GM12878 (cell line): ENCODE results near the gene ENDOG. TPM values are rescaled to one million over a fixed set of nuclear protein-coding genes. Genes with fewer than 3 reads are reported as not detected.
A peak's percentile ranks its signal among the peaks of the same experiment; 100 is the strongest.

Experiments
- ATAC-seq: fragments of 200-7000 bp; cut with Tn5 transposase; 3 replicates; pipeline ENCODE4 v1.9.1; 2020; ENCODE audit warnings: mild to moderate bottlenecking, moderate library complexity
- BruUV-seq: library from RNA; stranded (reverse); fragments of 400-500 nt; replicated peaks from 2 replicates; lab custom pipeline; 2021; lab: Mats Ljungman, UMichigan
- CTCF ChIA-PET: fragments of 300-600 bp; sonication (Branson Sonifier 250); formaldehyde crosslinking; extraction: SDS; loops from one replicate; lab custom pipeline; 2021; ENCODE audit warnings: inconsistent platforms; lab: Yijun Ruan, JAX
- POLR2A ChIA-PET: fragments of 350-600 bp; formaldehyde crosslinking; extraction: SDS; loops from one replicate; lab custom pipeline; 2021; ENCODE audit warnings: inconsistent platforms; lab: Charles Lee
- RAD21 ChIA-PET: fragments of 300-600 bp; sonication (Branson Sonifier 250); formaldehyde crosslinking; loops from one replicate; lab custom pipeline; 2023; ENCODE audit warnings: antibody characterized with exemption; ENCODE audit not compliant: unreplicated experiment; lab: Charles Lee
- SMC1A ChIA-PET: fragments of 300-600 bp; sonication (Branson Sonifier 250); formaldehyde crosslinking; loops from one replicate; lab custom pipeline; 2023; ENCODE audit not compliant: unreplicated experiment, uncharacterized antibody; lab: Charles Lee
- DNase-seq: peaks from one replicate; pipeline ENCODE4 v3.0.0-alpha.2; 2011; ENCODE audit warnings: low read depth, low spot score
- FAIRE-seq: peaks from 3 replicates; lab custom pipeline; 2011; peaks lifted over from hg19 to GRCh38; lab: Jason Lieb, UNC
- H2AFZ ChIP-seq: 2 replicates; pipeline ENCODE4 v1.6.0; 2011; ENCODE audit warnings: low read depth, low read length, control low read depth; ENCODE audit not compliant: control insufficient read depth
- H3K27ac ChIP-seq: 2 replicates; pipeline ENCODE4 v1.5.1; 2011; ENCODE audit warnings: control low read depth; ENCODE audit not compliant: control insufficient read depth, insufficient read depth
- H3K27me3 ChIP-seq, 2 experiments: replicated peaks in 1 of 2; 2 replicates each; pipeline versions ENCODE4 v1.6.0 to v1.6.1; 2011; ENCODE audit warnings: low read length in 1 of 2; ENCODE audit not compliant: control insufficient read depth in 2 of 2, insufficient read depth in 2 of 2
- H3K36me3 ChIP-seq, 2 experiments: 2 replicates each; pipeline ENCODE4 v1.5.1; 2011; ENCODE audit warnings: low read length in 1 of 2; ENCODE audit not compliant: control insufficient read depth in 2 of 2, insufficient read depth in 2 of 2
- H3K4me1 ChIP-seq: 2 replicates; pipeline ENCODE4 v1.6.1; 2011; ENCODE audit warnings: mild to moderate bottlenecking, low read length, moderate library complexity, mixed read lengths; ENCODE audit not compliant: control insufficient read depth, insufficient read depth
- H3K4me2 ChIP-seq: 2 replicates; pipeline ENCODE4 v1.6.0; 2011; ENCODE audit warnings: control low read depth; ENCODE audit not compliant: control insufficient read depth, insufficient read depth
- H3K4me3 ChIP-seq: fragments of 200-600 bp; sonication (generic); 2 replicates; pipeline ENCODE4 v1.5.1; 2016
- H3K79me2 ChIP-seq: 2 replicates; pipeline ENCODE4 v1.6.0; 2011; ENCODE audit warnings: low read length; ENCODE audit not compliant: control insufficient read depth, insufficient read depth
- H3K9ac ChIP-seq: 2 replicates; pipeline ENCODE4 v1.8.0; 2011; ENCODE audit warnings: low read length, control low read depth, mixed read lengths; ENCODE audit not compliant: control insufficient read depth, insufficient read depth
- H3K9me3 ChIP-seq: replicated peaks from 3 replicates; pipeline ENCODE4 v1.5.1; 2011; ENCODE audit warnings: mild to moderate bottlenecking, low read length; ENCODE audit not compliant: control insufficient read depth, insufficient read depth
- H4K20me1 ChIP-seq: 2 replicates; pipeline ENCODE4 v1.6.0; 2011; ENCODE audit not compliant: control insufficient read depth, insufficient read depth
- FOXM1 ChIP-seq: IDR thresholded peaks from 2 replicates; pipeline ENCODE4 v1.6.1; 2012; ENCODE audit warnings: low read depth, mild to moderate bottlenecking, inconsistent platforms, low read length, moderate library complexity
- IRF4 ChIP-seq: IDR thresholded peaks from 2 replicates; pipeline ENCODE4 v1.6.1; 2011; ENCODE audit warnings: low read depth, low read length
- MEF2A ChIP-seq: IDR thresholded peaks from 2 replicates; pipeline ENCODE4 v1.6.1; 2011; ENCODE audit warnings: low read depth, mild to moderate bottlenecking, low read length, moderate library complexity; ENCODE audit not compliant: insufficient read depth
- NR2C1 ChIP-seq: fragments of 450-650 bp; IDR thresholded peaks from 2 replicates; pipeline ENCODE4 v1.6.1; 2017; ENCODE audit warnings: antibody characterized with exemption, mild to moderate bottlenecking, moderate library complexity
- NRF1 ChIP-seq: conservative IDR thresholded peaks from 2 replicates; pipeline ENCODE4 v1.6.1; 2011; ENCODE audit warnings: mild to moderate bottlenecking, low read depth, low read length, improper control_type of control experiment
- RELA ChIP-seq: fragments of 450-650 bp; IDR thresholded peaks from 2 replicates; pipeline ENCODE4 v1.8.0; 2014; ENCODE audit warnings: borderline replicate concordance; ENCODE audit not compliant: partially characterized antibody
- SMAD1 ChIP-seq: fragments of 450-650 bp; IDR thresholded peaks from 2 replicates; pipeline ENCODE4 v1.6.1; 2018; ENCODE audit warnings: mild to moderate bottlenecking, low read depth; ENCODE audit not compliant: partially characterized antibody
- TCF7 ChIP-seq: IDR thresholded peaks from 2 replicates; pipeline ENCODE4 v1.6.1; 2014; ENCODE audit warnings: antibody characterized with exemption, borderline replicate concordance
- WRNIP1 ChIP-seq: IDR thresholded peaks from 2 replicates; pipeline ENCODE4 v1.6.1; 2011; ENCODE audit warnings: low read depth, low read length, improper control_type of control experiment, borderline replicate concordance
- WGBS: methylation state at CpG from one replicate; pipeline ENCODE4 v1.1.6; 2016; ENCODE audit warnings: low lambda C conversion rate; ENCODE audit not compliant: insufficient replicate concordance, insufficient coverage; ENCODE audit errors: missing lambda C conversion rate; 5-methylcytosine and 5-hydroxymethylcytosine counted together
- in situ Hi-C: fragments of 300-500 bp; cut with MboI; formaldehyde crosslinking; loops from 9 replicates; pipeline ENCODE4 v1.14.3; 2018; ENCODE audit warnings: mixed read lengths
- intact Hi-C: fragments of 100-400 bp; cut with micrococcal nuclease; formaldehyde crosslinking; loops from one replicate; pipeline ENCODE4 v1.14.2; 2022; ENCODE audit not compliant: unreplicated experiment
- polyA plus RNA-seq, 11 experiments: library from polyadenylated mRNA; depleted of rRNA in 4 of 11; unstranded in 6 of 11; stranded (reverse) in 5 of 11; fragments of >200 nt; fragmentation: Nextera tagmentation in 4 of 11; fragmentation: Illumina TruSeq in 1 of 11; extraction: Ambion mirVana in 4 of 11; extraction: Trizol in 1 of 11; gene quantifications; 1 replicate in 1 of 11; 2 replicates in 10 of 11; pipeline versions ENCODE4 v1.2.1 to v1.2.3, GENCODE V29; 2011 to 2016; ENCODE audit warnings: inconsistent platforms in 2 of 11, missing spikeins in 2 of 11, low read depth in 1 of 11
- total RNA-seq, 4 experiments: library from RNA; depleted of rRNA in 3 of 4; stranded (reverse); fragments of >200 nt in 3 of 4; fragmentation: Illumina TruSeq in 1 of 4; extraction: Trizol in 1 of 4; gene quantifications; 2 replicates each; pipeline versions ENCODE4 v1.2.1 to v1.2.3, GENCODE V29; 2013 to 2021
- TF ChIP-seq, protein P1 (sequence below): IDR thresholded peaks from 2 replicates; pipeline ENCODE4 v1.6.1; 2011; ENCODE audit warnings: low read depth, mild to moderate bottlenecking, low read length, moderate library complexity, borderline replicate concordance; ENCODE audit errors: extremely low read depth
- TF ChIP-seq, protein P2 (sequence below): IDR thresholded peaks from 2 replicates; pipeline ENCODE4 v1.6.1; 2012; ENCODE audit warnings: improper control_type of control experiment, low read depth, low read length; ENCODE audit not compliant: insufficient replicate concordance
- TF ChIP-seq, protein P3 (sequence below): IDR thresholded peaks from 2 replicates; pipeline ENCODE4 v1.6.1; 2011; ENCODE audit warnings: borderline replicate concordance, low read depth, mild to moderate bottlenecking, moderate library complexity, low read length; ENCODE audit not compliant: insufficient read depth, poor library complexity, severe bottlenecking

ENDOG gene
- total and polyA plus RNA-seq, 10 of the 15 experiments (the other 5 are each of a cell fraction or from before 2014, with no cell fraction given) = 0.84 to 29.2 (median 9.0) TPM

DNA sequence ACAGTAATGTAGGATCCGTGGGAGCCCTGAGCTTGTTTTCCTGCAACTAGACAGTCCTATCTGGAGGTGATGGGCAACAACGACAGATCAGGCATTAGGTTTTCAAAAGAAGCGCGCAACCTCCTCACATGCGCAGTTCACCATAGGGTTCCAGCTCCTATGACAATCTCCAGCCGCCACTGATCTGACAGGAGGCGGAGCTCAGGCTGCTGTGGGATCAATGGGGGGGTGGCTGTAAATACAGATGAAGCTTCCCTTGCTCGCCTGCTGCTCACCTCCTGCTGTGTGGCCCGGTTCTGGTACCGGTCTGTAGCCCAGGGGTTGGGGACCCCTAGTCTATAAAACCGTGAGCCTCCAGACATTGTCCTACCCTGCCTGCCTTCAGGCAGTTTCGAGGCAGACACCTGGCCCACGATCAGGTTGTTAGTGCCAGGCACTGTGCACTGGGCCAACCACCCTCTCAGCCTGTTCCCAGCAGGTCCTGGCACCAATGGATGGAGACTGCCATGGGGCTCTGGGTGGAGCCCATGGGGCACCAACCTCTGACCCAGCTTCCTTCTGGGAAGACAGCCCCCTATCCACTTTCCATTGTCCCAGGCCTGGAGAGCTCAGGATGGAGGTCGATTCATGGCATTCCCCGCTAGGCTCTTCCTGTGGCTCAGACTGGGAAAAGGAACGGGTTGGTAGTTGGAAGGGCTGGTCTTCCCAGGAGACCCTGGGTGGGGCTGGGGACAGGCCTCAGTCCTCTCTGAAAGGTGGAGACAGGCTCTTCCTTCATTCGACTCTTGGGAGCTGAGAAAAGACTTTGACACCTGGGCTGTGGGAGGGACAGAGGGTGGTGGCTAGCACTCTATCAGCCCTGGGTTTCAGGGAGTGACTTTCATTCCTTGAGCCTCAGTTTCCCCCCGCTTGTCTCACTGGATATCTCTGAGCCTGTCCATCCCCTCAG is 1.7 kb downstream of the ENDOG start:
- Histone ChIP-seq H4K20me1 (no peaks in the 10 kb centered on the region), H3K79me2 (peaks cover 3% of the 10 kb centered on the region; the same call in 1 of the 2 replicates), H3K4me1 (peaks cover 7% of the 10 kb centered on the region; the same call in 1 of the 2 replicates), H3K4me3 (no peak overlapping the region), H3K36me3 (peaks cover 10 to 17% of the 10 kb centered on the region in 2 experiments; a peak in 3 of 4 replicates), H3K27ac (no peak overlapping the region), H3K27me3 (no peaks in the 10 kb centered on the region), H3K9ac (no peak overlapping the region), H3K9me3 (no peaks in the 10 kb centered on the region), H2AFZ (no peak overlapping the region), H3K4me2 (peak overlapping the region; percentile 97)
- ChIA-PET POLR2A (interaction anchor here (0.5 to 2.5 kb wide), 4 partner anchors 8 to 96 kb away, joined by 3 to 15 read pairs (median 10); partner anchors contain the start of genes SPOUT1 and ZDHHC12), CTCF (interaction anchor here (0.7 to 3.3 kb wide), 8 partner anchors 7 to 109 kb away, joined by 3 to 29 read pairs (median 7); partner anchors contain the start of genes SPOUT1 and ZDHHC12), RAD21 (interaction anchor here (1.0 to 1.2 kb wide), 2 partner anchors 10 to 216 kb away, joined by 3 read pairs; partner anchors contain the start of genes MIGA2 and SPOUT1), SMC1A (interaction anchor here (0.7 kb wide), 1 partner anchor 381 kb away, joined by 3 read pairs; no protein-coding TSS in a partner anchor)
- BruUV-seq = no TSS peak
- intact Hi-C loops = loop anchor here (10.0 kb wide), 1 partner anchor 175 kb away; no protein-coding TSS in a partner anchor
- 78% methylated on average over 18 of the region's 18 CpGs for WGBS
- in situ Hi-C loops = no loop called here
- DNase-seq (no peak), FAIRE-seq (no peak), ATAC-seq (no peak)
- no peak for TF ChIP-seq SMAD1
- TF ChIP-seq NRF1 = no peak
- no peak for TF ChIP-seq MEF2A
- no peak for TF ChIP-seq FOXM1
- TF ChIP-seq RELA = no peak
- TF ChIP-seq, protein P1, sequence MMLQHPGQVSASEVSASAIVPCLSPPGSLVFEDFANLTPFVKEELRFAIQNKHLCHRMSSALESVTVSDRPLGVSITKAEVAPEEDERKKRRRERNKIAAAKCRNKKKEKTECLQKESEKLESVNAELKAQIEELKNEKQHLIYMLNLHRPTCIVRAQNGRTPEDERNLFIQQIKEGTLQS = no peak
- TF ChIP-seq, protein P2, sequence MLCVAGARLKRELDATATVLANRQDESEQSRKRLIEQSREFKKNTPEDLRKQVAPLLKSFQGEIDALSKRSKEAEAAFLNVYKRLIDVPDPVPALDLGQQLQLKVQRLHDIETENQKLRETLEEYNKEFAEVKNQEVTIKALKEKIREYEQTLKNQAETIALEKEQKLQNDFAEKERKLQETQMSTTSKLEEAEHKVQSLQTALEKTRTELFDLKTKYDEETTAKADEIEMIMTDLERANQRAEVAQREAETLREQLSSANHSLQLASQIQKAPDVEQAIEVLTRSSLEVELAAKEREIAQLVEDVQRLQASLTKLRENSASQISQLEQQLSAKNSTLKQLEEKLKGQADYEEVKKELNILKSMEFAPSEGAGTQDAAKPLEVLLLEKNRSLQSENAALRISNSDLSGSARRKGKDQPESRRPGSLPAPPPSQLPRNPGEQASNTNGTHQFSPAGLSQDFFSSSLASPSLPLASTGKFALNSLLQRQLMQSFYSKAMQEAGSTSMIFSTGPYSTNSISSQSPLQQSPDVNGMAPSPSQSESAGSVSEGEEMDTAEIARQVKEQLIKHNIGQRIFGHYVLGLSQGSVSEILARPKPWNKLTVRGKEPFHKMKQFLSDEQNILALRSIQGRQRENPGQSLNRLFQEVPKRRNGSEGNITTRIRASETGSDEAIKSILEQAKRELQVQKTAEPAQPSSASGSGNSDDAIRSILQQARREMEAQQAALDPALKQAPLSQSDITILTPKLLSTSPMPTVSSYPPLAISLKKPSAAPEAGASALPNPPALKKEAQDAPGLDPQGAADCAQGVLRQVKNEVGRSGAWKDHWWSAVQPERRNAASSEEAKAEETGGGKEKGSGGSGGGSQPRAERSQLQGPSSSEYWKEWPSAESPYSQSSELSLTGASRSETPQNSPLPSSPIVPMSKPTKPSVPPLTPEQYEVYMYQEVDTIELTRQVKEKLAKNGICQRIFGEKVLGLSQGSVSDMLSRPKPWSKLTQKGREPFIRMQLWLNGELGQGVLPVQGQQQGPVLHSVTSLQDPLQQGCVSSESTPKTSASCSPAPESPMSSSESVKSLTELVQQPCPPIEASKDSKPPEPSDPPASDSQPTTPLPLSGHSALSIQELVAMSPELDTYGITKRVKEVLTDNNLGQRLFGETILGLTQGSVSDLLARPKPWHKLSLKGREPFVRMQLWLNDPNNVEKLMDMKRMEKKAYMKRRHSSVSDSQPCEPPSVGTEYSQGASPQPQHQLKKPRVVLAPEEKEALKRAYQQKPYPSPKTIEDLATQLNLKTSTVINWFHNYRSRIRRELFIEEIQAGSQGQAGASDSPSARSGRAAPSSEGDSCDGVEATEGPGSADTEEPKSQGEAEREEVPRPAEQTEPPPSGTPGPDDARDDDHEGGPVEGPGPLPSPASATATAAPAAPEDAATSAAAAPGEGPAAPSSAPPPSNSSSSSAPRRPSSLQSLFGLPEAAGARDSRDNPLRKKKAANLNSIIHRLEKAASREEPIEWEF = no peak
- no peak for TF ChIP-seq TCF7
- no peak for TF ChIP-seq NR2C1
- TF ChIP-seq IRF4 = no peak
- TF ChIP-seq, protein P3, sequence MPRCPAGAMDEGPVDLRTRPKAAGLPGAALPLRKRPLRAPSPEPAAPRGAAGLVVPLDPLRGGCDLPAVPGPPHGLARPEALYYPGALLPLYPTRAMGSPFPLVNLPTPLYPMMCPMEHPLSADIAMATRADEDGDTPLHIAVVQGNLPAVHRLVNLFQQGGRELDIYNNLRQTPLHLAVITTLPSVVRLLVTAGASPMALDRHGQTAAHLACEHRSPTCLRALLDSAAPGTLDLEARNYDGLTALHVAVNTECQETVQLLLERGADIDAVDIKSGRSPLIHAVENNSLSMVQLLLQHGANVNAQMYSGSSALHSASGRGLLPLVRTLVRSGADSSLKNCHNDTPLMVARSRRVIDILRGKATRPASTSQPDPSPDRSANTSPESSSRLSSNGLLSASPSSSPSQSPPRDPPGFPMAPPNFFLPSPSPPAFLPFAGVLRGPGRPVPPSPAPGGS = no peak
- TF ChIP-seq WRNIP1 = no peak
